ENCODE data around the gene PAGE4. TPM values are rescaled to one million over a fixed set of nuclear protein-coding genes. Genes with fewer than 3 reads are reported as not detected.

Gene PAGE4
- polyA plus RNA-seq, 3 donors, result not detected

GRCh38 chrX:49860867-49861535 is 31.9 kb downstream of the PAGE4 start:
- H2AFZ ChIP-seq (ENCODE audit: insufficient read depth, low read depth, low read length, poor library complexity, severe bottlenecking), result no peak overlapping the region
- H3K4me2 ChIP-seq (replicated peaks; ENCODE audit: extremely low read depth, low read length, poor library complexity, severe bottlenecking), result no peak overlapping the region
- no peaks in the 10 kb centered on the region for H3K79me2 ChIP-seq (ENCODE audit: insufficient read depth, low read length)
- no peak for TF ChIP-seq CTCF (IDR thresholded peaks at IDR 0.05)
- no peaks in the 10 kb centered on the region for H3K9me3 ChIP-seq (replicated peaks in 1 of 2; ENCODE audit: control insufficient read depth in 1 of 2, insufficient read depth in 1 of 2, low read length in 2 of 2)
- Mint-ChIP-seq H3K4me3 (no peak overlapping the region), H3K4me1 (no peaks in the 10 kb centered on the region), H3K36me3 (no peaks in the 10 kb centered on the region), H3K9me3 (peaks cover 0 to 3% (median 0%) of the 10 kb centered on the region in 7 donors), H3K27me3 (ENCODE audit: low read depth in 3 of 3) (peaks cover 0 to 1% (median 0%) of the 10 kb centered on the region in 3 donors), H3K27ac (no peak overlapping the region)
- intact Hi-C loops (cut with micrococcal nuclease), result no loop called here
- no peaks in the 10 kb centered on the region for H3K27me3 ChIP-seq (ENCODE audit: control insufficient read depth in 2 of 2, insufficient read depth in 2 of 2, low read length in 2 of 2)
- no peak overlapping the region for H3K4me3 ChIP-seq (replicated peaks in 1 of 3; ENCODE audit: low read depth in 2 of 3, low read length in 3 of 3)
- H4K20me1 ChIP-seq (ENCODE audit: insufficient read depth, low read length), result no peaks in the 10 kb centered on the region
- no peak overlapping the region for H3K9ac ChIP-seq (ENCODE audit: insufficient read depth, low read length, poor library complexity, severe bottlenecking)
- no CpG with 5 or more reads among the region's 2 CpGs for WGBS (ENCODE audit: insufficient coverage)
- H3K4me1 ChIP-seq (ENCODE audit: control insufficient read depth in 1 of 2, insufficient read depth in 2 of 2, low read length in 2 of 2), result no peaks in the 10 kb centered on the region
- H3K36me3 ChIP-seq (replicated peaks in 1 of 2; ENCODE audit: control insufficient read depth in 1 of 2, insufficient read depth in 2 of 2, low read length in 2 of 2), result no peaks in the 10 kb centered on the region
- no peak overlapping the region for H3K27ac ChIP-seq (ENCODE audit: low read depth in 1 of 2, low read length in 2 of 2)
- no peak for DNase-seq

DNA sequence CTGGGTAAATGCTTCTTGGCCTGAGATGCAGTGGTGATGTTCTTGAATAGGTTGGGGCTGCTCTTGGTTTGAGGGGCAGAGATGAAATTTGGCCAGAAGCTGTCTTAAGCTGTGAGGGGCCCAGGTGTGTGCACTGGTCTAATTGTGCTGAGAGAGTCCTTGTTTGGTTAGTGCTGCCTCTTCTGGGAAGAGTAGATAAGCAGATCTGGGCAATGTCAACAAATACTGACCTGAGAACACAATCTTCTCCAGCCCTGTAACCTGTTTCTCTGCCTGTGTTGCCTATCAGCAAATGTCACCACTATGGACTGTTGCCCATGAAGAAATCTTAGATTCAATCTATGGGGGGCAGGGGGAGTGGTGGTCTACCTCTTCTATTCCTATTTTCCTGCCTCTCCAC is 33.0 kb downstream of the PAGE4 start:
- H3K27me3 ChIP-seq (ENCODE audit: control insufficient read depth in 2 of 2, insufficient read depth in 2 of 2, low read length in 2 of 2), result no peaks in the 10 kb centered on the region
- no peak overlapping the region for H2AFZ ChIP-seq (ENCODE audit: insufficient read depth, low read depth, low read length, poor library complexity, severe bottlenecking)
- no peak overlapping the region for H3K4me3 ChIP-seq (replicated peaks in 1 of 3; ENCODE audit: low read depth in 2 of 3, low read length in 3 of 3)
- no peaks in the 10 kb centered on the region for H3K4me1 ChIP-seq (ENCODE audit: control insufficient read depth in 1 of 2, insufficient read depth in 2 of 2, low read length in 2 of 2)
- no peaks in the 10 kb centered on the region for H3K4me1 Mint-ChIP-seq
- no peak for TF ChIP-seq CTCF (IDR thresholded peaks at IDR 0.05)
- no peak overlapping the region for H3K27ac Mint-ChIP-seq
- H3K9me3 Mint-ChIP-seq, result peaks cover 0 to 3% (median 0%) of the 10 kb centered on the region in 7 donors
- H3K4me3 Mint-ChIP-seq, result no peak overlapping the region
- H3K9me3 ChIP-seq (replicated peaks in 1 of 2; ENCODE audit: control insufficient read depth in 1 of 2, insufficient read depth in 1 of 2, low read length in 2 of 2), result no peaks in the 10 kb centered on the region
- H4K20me1 ChIP-seq (ENCODE audit: insufficient read depth, low read length), result no peaks in the 10 kb centered on the region
- peaks cover 0 to 2% (median 1%) of the 10 kb centered on the region in 3 donors for H3K27me3 Mint-ChIP-seq (ENCODE audit: low read depth in 3 of 3)
- intact Hi-C loops (cut with micrococcal nuclease), result no loop called here
- no peak overlapping the region for H3K4me2 ChIP-seq (replicated peaks; ENCODE audit: extremely low read depth, low read length, poor library complexity, severe bottlenecking)
- no peak for DNase-seq
- no peak overlapping the region for H3K27ac ChIP-seq (ENCODE audit: low read depth in 1 of 2, low read length in 2 of 2)
- H3K9ac ChIP-seq (ENCODE audit: insufficient read depth, low read length, poor library complexity, severe bottlenecking), result no peak overlapping the region
- no peaks in the 10 kb centered on the region for H3K36me3 ChIP-seq (replicated peaks in 1 of 2; ENCODE audit: control insufficient read depth in 1 of 2, insufficient read depth in 2 of 2, low read length in 2 of 2)
- H3K79me2 ChIP-seq (ENCODE audit: insufficient read depth, low read length), result no peaks in the 10 kb centered on the region
- no peaks in the 10 kb centered on the region for H3K36me3 Mint-ChIP-seq
